Panc1 (cell line): Measurements from ENCODE around the gene REN. TPM values are rescaled to one million over a fixed set of nuclear protein-coding genes. Genes with fewer than 3 reads are reported as not detected.
A peak's percentile ranks its signal among the peaks of the same experiment; 100 is the strongest.

Experiments used
- ATAC-seq: fragments of 200-7000 bp; cut with Tn5 transposase; 2 replicates; pipeline ENCODE4 v1.9.1; 2020; ENCODE audit warnings: mild to moderate bottlenecking, moderate library complexity
- BruUV-seq: library from RNA; stranded (reverse); fragments of 400-500 nt; replicated peaks from 2 replicates; lab custom pipeline; 2021; lab: Mats Ljungman, UMichigan
- CTCF ChIA-PET: fragments of 300-600 bp; sonication (Branson Sonifier 250); formaldehyde crosslinking; loops from one replicate; lab custom pipeline; 2022; ENCODE audit warnings: antibody characterized with exemption; lab: Charles Lee
- POLR2A ChIA-PET: fragments of 300-600 bp; sonication (Branson Sonifier 250); formaldehyde crosslinking; loops from one replicate; lab custom pipeline; 2022; ENCODE audit warnings: antibody characterized with exemption; lab: Charles Lee
- DNase-seq: peaks from one replicate; pipeline ENCODE4 v3.0.0-alpha.2; 2010; ENCODE audit warnings: low read depth, low spot score
- H3K27ac ChIP-seq: 2 replicates; pipeline ENCODE4 v1.5.1; 2011; ENCODE audit warnings: mild to moderate bottlenecking, low read length, inconsistent platforms
- H3K27me3 ChIP-seq: fragments of 200-500 bp; sonication (Bioruptor generic); 2 replicates; pipeline ENCODE4 v1.6.0; 2014; ENCODE audit warnings: low read length, inconsistent platforms; ENCODE audit not compliant: control insufficient read depth, insufficient read depth
- H3K36me3 ChIP-seq: fragments of 200-500 bp; sonication (Bioruptor generic); 2 replicates; pipeline ENCODE4 v1.5.1; 2014; ENCODE audit warnings: inconsistent platforms, mild to moderate bottlenecking, low read length, moderate library complexity; ENCODE audit not compliant: control insufficient read depth, insufficient read depth
- H3K4me1 ChIP-seq: 2 replicates; pipeline ENCODE4 v1.5.1; 2011; ENCODE audit warnings: inconsistent platforms, mild to moderate bottlenecking, low read length, moderate library complexity; ENCODE audit not compliant: control insufficient read depth, insufficient read depth
- H3K4me3 ChIP-seq, 2 experiments: 2 replicates each; pipeline ENCODE4 v1.5.1; 2011 to 2012; ENCODE audit warnings: low read depth in 2 of 2, low read length in 2 of 2, mild to moderate bottlenecking in 2 of 2, inconsistent platforms in 1 of 2, moderate library complexity in 1 of 2
- H3K9me3 ChIP-seq: fragments of 200-500 bp; sonication (Bioruptor generic); 2 replicates; pipeline ENCODE4 v1.5.1; 2014; ENCODE audit warnings: low read depth, mild to moderate bottlenecking, inconsistent platforms, low read length, moderate library complexity; ENCODE audit not compliant: control insufficient read depth, insufficient read depth
- CTCF ChIP-seq: fragments of 450-650 bp; IDR thresholded peaks from 2 replicates; pipeline ENCODE4 v1.5.1; 2017; ENCODE audit warnings: mild to moderate bottlenecking
- POLR2AphosphoS5 ChIP-seq: IDR thresholded peaks from 2 replicates; pipeline ENCODE4 v1.6.1; 2012; ENCODE audit warnings: mild to moderate bottlenecking, low read depth, low read length, moderate library complexity
- REST ChIP-seq, 2 experiments: IDR thresholded peaks; 2 replicates each; pipeline ENCODE4 v1.6.1; 2011 to 2012; ENCODE audit warnings: low read depth in 2 of 2, control low read depth in 1 of 2, low read length in 1 of 2, mild to moderate bottlenecking in 1 of 2, moderate library complexity in 1 of 2; ENCODE audit not compliant: insufficient read depth in 1 of 2
- SIN3A ChIP-seq: IDR thresholded peaks from 2 replicates; pipeline ENCODE4 v1.6.1; 2012; ENCODE audit warnings: low read depth, mild to moderate bottlenecking, low read length, moderate library complexity, borderline replicate concordance; ENCODE audit not compliant: insufficient read depth
- TCF7L2 ChIP-seq: IDR thresholded peaks from 2 replicates; pipeline ENCODE4 v1.6.1; 2011; ENCODE audit warnings: mild to moderate bottlenecking, low read depth, low read length, inconsistent platforms
- in situ Hi-C: cut with HindIII; loops from 2 replicates; pipeline ENCODE4 v1.10.0; 2016; ENCODE audit warnings: low sequenced_read_pairs, low pct_unique_long_range_greater_than_20kb
- intact Hi-C: fragments of 100-400 bp; cut with micrococcal nuclease; formaldehyde crosslinking; loops from one replicate; pipeline ENCODE4 v1.10.0; 2022; ENCODE audit not compliant: unreplicated experiment
- total RNA-seq: library from RNA; stranded (reverse); gene quantifications from one replicate; pipeline ENCODE4 v1.2.1, GENCODE V29; 2021; ENCODE audit not compliant: unreplicated experiment

The REN gene
- total RNA-seq, 1 experiment from 2014 or later, result not detected

GRCh38 chr1:204178487-204179281 is 12.5 kb upstream of the REN start:
- H3K36me3 ChIP-seq, result no peaks in the 10 kb centered on the region
- H3K27ac ChIP-seq, result no peak overlapping the region
- TF ChIP-seq POLR2AphosphoS5, result no peak
- TF ChIP-seq CTCF, result no peak
- TF ChIP-seq REST (IDR thresholded peaks at IDR 0.05; ENCODE audit: insufficient read depth in 1 of 2, low read depth in 2 of 2, low read length in 1 of 2), result 0 out of 4 replicates have a peak, but pooled peaks of 1 of the 2 experiments have one; percentile 21
- TF ChIP-seq SIN3A, result no peak
- in situ Hi-C loops (no loop called here), intact Hi-C loops (no loop called here)
- H3K27me3 ChIP-seq, result peaks cover 9% of the 10 kb centered on the region; the same call in 1 of the 2 replicates
- BruUV-seq, result no TSS peak
- CTCF ChIA-PET, result no interaction called here
- ATAC-seq (no peak), DNase-seq (no peak)
- H3K9me3 ChIP-seq, result no peaks in the 10 kb centered on the region
- POLR2A ChIA-PET, result no interaction called here
- H3K4me1 ChIP-seq, result no peaks in the 10 kb centered on the region
- no peak overlapping the region for H3K4me3 ChIP-seq

- DNase-seq, result no peak
- no peaks in the 10 kb centered on the region for H3K9me3 ChIP-seq
- in situ Hi-C loops (no loop called here), intact Hi-C loops (no loop called here)
- POLR2A ChIA-PET, result no interaction called here
- ATAC-seq, result no peak
- H3K4me3 ChIP-seq, result no peak overlapping the region
- peaks cover 9% of the 10 kb centered on the region; the same call in 1 of the 2 replicates for H3K27me3 ChIP-seq
- no peaks in the 10 kb centered on the region for H3K36me3 ChIP-seq
- CTCF ChIA-PET, result interaction anchor here (0.7 kb wide), 1 partner anchor 21 kb away, joined by 3 read pairs; no protein-coding TSS in a partner anchor
- no peak for TF ChIP-seq TCF7L2
- TF ChIP-seq REST (IDR thresholded peaks at IDR 0.05; ENCODE audit: insufficient read depth in 1 of 2, low read depth in 2 of 2, low read length in 1 of 2), result no peak
- no peak for TF ChIP-seq CTCF
- TF ChIP-seq POLR2AphosphoS5, result no peak
- TF ChIP-seq SIN3A, result no peak
- BruUV-seq, result no TSS peak
- no peak overlapping the region for H3K27ac ChIP-seq
- no peaks in the 10 kb centered on the region for H3K4me1 ChIP-seq
These were observed 11.0 kb upstream of the REN start for GRCh38 chr1:204177133-204177532.
